GM12873 (cell line): ENCODE results near the gene FAM120AOS.

ENCODE experiments used
- CTCF ChIP-seq: IDR thresholded peaks from 2 replicates; pipeline ENCODE4 v1.5.1; 2012; ENCODE audit warnings: low read depth, mild to moderate bottlenecking, moderate library complexity, low read length, control low read depth; ENCODE audit not compliant: insufficient read depth; ENCODE audit errors: missing control alignments

Gene FAM120AOS

GRCh38 chr9:93437996-93438395 is 15.4 kb downstream of the FAM120AOS start:
- no peak for TF ChIP-seq CTCF

GRCh38 chr9:93436655-93437407 is 16.6 kb downstream of the FAM120AOS start:
- no peak for TF ChIP-seq CTCF

- no peak for TF ChIP-seq CTCF
These were observed 17.2 kb downstream of the FAM120AOS start for GRCh38 chr9:93436218-93436617.

- no peak for TF ChIP-seq CTCF
These were observed 18.0 kb downstream of the FAM120AOS start for GRCh38 chr9:93435386-93435785.

- TF ChIP-seq CTCF: no peak
These were observed 19.3 kb downstream of the FAM120AOS start for GRCh38 chr9:93434056-93434455.

- TF ChIP-seq CTCF: no peak
These were observed 20.4 kb downstream of the FAM120AOS start for GRCh38 chr9:93432964-93433363.

- no peak for TF ChIP-seq CTCF
These were observed 21.8 kb downstream of the FAM120AOS start for GRCh38 chr9:93431539-93432105.
